GM19193 (cell line): ENCODE results near the gene GRIPAP1.

Experiments used
- POLR2A ChIP-seq: IDR thresholded peaks from 4 replicates; pipeline ENCODE4 v1.6.1; 2011; ENCODE audit not compliant: insufficient read depth, insufficient read length; ENCODE audit errors: extremely low read depth

Gene GRIPAP1

DNA sequence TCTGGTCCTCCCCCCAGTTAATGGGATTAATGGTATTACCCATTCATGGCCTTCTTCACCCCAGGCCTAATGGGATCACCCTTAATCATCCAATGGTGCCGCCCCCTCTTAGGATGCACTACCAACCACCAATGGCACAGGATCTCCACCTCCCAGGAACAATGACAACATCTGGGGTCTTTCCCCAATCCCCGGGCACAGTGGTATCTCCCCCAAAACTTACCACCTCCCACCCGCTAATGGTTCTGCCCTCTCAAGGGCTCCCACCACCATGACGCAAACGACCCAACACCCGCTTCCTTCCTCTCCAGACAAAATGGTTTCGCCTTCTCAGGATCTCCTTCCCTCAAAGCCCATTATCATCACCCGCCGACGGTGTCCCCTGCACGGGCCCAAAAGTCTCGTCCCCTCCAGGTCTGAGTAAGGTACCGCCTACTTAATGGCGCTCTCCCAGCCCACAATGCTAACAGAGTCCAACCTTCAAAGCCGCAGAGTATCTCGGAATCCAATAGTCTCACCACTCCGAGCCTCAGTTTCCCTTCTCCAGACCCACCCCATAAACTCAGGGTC is 458 bp downstream of the GRIPAP1 start:
- no peak for TF ChIP-seq POLR2A

DNA sequence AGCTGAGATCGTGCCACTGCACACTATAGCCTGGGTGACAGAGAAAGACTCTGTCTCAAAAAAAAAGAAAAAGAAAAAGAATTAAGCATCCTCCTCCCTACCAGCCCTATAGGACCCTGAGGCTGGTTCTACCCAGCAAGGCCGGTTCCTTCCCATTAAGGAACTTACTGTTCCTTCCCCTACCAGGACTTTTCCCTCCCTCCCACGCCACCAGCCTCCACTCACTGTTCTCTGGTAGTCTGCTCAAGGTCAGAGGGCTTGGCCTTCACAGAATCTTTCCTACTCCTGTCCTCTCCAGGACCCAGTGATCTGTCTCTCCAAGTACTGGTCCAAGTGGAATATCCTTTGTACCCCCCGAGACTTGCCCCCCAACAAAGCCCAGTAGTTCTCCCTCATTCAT is 1.4 kb downstream of the GRIPAP1 start:
- no peak for TF ChIP-seq POLR2A

DNA sequence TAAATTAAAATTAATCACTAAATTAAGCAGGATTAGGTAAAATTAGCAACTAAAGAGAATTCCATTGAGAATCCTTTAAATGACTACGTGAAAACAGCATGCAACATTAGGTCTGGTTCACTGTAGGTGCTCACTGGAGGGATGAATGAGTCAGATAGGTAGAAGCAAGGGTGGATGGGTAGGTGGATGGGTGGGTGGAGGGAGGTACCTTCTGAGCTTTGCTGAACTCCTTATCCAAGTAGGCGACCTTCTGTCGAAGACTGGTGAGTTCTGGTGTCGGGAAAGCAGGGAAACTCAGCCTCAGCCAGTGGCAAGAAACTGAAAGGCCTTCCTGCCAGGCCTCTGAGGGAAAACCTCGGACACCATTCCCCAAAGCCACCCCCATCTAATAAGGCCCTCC is 3.0 kb downstream of the GRIPAP1 start:
- no peak for TF ChIP-seq POLR2A

DNA sequence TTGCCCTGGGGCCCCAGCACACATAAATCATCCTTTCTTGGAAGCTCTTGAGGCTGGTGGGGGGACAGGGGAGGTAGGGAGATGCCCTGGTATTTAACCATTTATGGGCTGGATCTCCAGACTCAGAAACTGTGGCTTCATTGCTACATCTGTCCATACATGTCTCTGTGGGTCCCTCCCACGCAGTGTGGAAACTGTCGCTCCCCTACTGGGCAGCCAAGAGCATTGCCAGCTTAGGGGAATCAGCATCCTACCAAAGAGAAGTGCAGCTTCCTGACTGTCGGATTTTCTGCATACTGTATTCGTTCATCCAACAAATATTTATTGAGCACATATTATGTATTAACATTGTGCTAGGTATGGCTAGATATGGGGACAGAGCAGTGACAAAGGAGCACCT is 3.7 kb downstream of the GRIPAP1 start:
- TF ChIP-seq POLR2A, result no peak

DNA sequence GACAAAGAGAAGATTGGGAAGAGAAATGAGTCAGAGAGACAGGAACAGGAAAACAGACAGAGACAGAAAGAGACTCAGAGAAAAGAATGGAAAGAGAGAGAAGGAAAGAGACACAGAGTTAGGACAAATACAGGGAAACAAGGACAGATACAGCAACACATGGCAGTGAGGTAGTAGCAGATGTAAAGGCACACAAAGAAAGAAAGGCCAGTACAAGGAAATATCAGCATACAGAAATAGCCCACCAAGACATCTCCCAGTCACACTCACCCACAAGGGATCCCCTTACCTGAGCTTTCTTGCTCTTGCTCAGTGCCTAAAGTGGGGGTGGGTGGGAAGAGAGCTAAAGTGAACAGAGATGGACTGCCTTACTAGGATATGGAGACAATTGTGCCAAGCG is 4.2 kb downstream of the GRIPAP1 start:
- no peak for TF ChIP-seq POLR2A

DNA sequence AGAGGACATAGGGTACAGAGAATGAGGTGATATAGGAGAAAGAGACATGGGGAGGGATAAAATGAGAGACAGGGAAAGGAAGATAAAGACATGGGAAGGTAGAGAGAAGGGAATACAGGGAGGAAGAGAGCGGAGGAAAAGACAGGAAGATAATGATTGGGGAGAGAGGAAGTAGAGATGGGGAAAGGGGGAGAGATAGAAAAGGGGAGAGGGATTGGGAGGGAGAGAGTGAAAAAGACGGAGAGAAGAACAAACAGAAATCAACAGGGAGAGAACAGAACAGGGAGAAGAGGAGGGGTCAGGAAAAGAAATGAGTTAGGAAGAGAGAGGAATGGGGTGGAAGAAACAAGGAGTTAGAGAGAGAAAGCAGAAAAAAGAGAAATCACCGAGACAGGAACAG is 4.6 kb downstream of the GRIPAP1 start:
- TF ChIP-seq POLR2A, result no peak

DNA sequence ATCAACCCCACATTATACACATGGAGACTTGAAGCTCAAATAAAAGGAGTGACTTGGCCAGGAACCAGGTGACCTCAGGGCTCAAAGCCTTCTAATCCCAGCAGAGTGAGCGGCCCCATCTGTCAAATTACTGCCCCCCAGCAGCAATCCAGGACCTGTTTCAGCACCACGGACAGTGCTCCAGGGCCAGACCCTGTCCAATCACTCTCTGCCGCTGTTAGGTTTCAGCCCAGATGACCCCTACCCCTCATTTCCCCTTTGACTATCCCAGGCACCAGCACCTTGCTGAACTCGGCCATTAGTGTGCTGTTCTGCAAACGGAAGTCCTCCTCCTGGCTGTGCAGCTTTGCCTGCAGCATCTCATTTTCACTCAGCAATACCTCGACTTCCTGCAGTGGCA is 5.1 kb downstream of the GRIPAP1 start:
- no peak for TF ChIP-seq POLR2A

DNA sequence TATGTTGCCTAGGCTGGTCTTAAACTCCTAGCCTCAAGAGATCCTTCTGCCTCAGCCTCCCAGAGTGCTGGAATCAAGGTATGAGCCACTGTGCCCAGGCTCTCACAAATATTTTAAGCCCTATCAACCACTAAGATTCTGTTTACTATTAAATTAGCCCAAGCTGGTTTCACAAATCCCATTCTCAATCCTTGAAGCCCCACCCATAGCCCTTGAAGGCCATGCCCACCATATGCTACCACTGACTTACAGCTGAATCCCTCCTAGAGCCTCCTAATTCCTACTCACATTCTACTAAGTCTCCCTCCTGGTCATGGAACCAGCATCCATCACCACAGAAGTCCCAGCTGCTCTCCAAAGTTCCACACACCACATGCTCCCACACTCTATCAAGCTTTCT is 9.7 kb downstream of the GRIPAP1 start:
- no peak for TF ChIP-seq POLR2A

DNA sequence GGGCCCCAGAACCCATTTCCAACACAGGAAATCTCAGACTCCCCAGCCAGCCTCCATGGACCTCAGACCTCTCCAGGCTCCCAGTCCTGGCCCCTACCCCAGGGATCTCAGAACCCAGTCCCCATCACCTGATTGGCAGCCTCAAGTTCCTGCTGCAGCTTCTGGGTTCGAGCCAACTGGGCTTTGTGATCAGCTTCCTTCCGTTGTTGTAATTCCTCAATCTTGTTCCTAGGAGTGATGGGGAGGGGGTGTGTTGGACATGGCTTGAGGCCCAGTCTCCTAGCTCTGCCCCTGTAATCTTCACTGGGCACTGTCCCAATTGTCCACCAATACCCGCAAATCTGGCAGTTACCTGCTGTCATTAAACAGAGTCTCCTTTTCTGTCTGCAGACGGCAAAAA is 12.6 kb downstream of the GRIPAP1 start:
- no peak for TF ChIP-seq POLR2A

DNA sequence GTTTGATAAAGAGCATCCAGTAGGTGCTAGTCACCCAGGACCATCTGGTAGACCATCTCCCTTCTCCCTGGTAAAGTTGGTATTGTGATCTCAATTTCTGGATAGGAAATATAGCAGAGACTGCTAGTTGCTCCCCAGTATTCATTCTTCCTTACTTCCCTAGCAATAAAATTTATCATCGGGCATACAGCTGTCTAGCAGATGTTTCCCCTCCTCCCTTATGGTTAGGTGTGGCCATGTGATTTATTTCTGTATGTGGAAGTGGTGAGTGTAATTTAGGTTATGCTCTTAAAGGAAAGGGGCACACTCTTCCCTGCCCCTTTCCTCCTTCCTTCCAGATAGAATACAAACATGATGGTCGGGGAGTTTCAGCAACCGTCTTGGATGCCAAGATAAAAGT is 18.2 kb downstream of the GRIPAP1 start:
- TF ChIP-seq POLR2A, result no peak

DNA sequence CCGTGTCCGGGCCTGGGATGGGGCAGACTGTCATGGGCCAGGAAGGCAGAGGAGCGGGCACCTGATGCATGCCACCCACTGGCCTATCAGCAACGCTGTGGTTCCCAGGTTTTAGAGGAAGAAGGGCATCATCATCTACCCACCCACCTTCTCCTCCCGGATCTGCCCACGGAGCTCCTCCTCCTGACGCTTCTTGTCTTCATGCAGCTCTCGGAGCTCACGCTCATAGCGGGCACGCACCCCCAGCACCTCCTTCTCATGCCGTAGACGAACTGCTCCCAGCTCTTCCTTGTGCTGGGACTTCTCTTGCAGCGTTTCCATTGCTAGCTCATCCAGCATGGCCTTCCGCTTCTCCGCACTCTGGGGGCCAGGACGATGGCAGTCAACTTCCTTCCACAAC is 19.0 kb downstream of the GRIPAP1 start:
- TF ChIP-seq POLR2A, result no peak

DNA sequence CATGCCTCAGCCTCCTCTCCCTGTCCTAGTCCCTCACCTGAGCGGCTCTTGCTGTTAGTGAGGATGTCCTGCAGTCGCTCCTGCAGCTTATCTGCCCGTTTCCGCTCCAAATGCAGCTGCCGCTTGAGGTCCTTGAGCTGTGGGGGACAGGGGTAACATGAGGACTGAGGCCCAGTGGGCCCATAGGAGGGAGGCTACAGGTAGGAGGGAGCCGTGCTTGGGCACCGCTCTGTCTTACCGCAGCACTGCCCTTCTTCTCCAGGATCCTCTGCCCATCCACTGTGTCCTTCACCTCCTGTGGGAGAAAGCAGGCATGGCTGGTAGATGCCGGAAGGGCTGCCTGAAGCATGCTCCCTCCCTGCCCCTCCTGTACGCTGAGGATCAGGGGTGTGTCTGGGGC is 20.9 kb downstream of the GRIPAP1 start:
- TF ChIP-seq POLR2A, result no peak

DNA sequence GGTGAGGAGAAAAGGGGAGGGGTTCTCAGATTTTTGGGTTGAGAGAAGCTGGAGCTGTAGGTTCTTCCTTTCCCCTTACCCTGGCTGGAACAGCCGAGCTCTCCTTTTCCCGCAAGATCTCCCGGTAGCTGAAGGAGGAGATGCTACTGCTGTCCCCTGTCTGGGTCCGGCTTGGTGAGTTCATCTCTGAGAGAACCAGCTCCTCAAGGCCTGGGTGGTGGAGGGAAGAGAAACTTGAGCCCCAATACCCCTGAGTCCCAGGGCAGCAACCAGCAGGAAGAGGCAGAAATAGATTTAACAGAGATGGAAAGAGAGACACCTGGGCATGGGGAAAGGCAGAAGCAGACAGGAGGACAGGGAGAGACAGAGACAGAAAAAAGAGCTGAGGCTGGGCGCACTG is 23.8 kb downstream of the GRIPAP1 start:
- TF ChIP-seq POLR2A, result no peak

DNA sequence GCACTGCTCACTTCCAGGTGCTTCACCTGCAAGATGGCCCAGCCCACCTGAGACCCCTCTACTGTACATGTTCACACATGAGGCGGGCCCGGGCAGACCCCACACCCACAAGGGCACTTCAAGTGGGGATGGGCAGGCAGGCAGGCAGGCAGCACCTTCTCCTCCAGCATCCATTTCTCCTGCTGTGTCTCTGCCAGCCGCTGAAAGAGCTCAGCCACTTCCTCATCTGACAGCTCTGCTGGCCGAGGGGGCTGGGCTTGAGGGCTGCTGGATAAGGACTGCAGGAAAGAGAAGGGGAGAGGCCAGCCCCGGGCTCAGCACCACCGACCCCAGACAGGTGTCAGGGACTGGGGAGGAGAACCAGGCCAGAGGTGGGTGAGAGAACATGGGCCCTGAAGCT is 26.0 kb downstream of the GRIPAP1 start:
- TF ChIP-seq POLR2A, result no peak

DNA sequence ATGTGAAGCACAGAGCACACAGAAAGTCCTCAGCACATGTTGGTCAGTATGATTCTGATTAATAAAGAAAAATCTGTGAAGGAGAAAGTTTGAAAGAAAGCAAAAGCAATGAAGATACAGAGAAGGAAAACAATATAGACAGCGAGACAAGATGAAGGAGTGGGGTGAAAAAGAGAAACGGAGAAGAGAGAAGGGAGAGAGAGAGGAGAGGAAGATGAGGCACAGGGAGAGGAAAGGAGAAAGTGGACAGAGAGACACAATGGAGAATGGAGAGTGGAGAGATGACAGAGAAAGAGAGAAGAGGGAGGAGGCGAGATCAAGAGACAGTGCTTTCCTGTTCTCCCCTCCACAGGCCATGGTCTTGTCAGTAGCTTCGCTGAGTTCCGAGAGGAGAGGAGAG is 26.5 kb downstream of the GRIPAP1 start:
- no peak for TF ChIP-seq POLR2A

DNA sequence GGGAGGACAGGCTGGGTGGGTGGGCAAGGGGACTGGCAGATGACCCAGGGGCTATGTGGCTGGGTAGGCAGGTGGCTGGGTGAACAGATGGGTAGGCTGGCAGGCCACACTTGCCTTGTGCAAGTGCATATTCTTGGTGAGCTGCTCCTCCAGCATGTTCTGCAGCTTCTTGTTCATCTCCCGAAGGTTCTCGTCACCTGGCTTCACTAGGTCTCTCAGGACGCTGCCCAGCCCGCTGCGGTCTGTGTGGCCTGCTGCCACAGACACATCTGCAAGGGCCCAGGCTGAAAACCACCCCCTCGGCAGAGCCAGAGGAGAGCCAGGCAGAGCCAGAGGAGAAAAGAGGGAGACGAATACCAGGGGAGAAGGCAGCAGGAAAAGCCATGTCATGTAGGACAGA is 27.0 kb downstream of the GRIPAP1 start:
- TF ChIP-seq POLR2A, result no peak

DNA sequence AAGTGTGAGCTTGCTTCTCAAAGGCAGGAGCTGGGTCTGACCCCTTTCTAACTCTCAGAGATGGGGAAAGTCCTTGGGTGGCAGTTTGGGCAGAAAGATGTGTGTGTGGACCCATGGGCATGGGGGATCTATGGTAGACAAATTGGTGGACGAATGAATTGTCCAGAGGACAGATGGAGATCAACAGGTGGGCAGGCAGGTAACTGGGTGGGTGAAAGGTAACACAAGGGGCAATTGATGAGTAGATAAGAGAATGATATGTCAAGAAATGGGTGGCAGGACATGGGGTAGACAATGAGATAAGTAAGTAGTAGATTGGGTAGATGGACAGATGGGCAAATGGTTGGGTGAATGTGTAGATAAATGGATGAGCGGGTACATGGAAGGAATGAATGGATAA is 27.5 kb downstream of the GRIPAP1 start:
- TF ChIP-seq POLR2A, result no peak

DNA sequence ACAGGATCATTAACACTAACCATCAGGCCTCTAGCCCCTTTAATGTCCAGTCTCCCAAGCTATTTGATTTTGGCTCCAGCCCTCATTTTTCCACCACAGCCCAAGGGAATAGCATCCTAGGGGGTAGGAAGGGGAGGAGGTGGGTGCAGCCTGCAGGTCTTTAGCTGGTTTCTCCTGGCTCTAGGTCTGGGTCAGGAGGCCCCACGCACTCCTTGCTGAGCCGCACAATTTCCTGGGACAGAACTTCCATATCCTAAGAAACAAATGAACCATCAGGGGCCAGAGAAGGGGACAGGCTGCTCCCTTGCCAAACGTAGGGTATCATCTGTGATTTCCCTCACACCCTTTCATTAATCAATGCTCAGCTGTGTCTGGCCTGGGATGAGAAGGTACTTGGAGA is 28.0 kb downstream of the GRIPAP1 start:
- TF ChIP-seq POLR2A, result no peak
